NB4 (cell line): ENCODE data around the gene ARPC5L.

Experiments
- DNase-seq: peaks from one replicate; pipeline ENCODE4 v3.0.0; 2010; ENCODE audit warnings: low read depth
- H3K4me3 ChIP-seq: one replicate; pipeline ENCODE4 v1.5.1; 2011; ENCODE audit warnings: mild to moderate bottlenecking, low read depth, low read length, moderate library complexity
- MYC ChIP-seq: IDR thresholded peaks from 2 replicates; pipeline ENCODE4 v1.6.1; 2011; ENCODE audit warnings: low read depth, low read length
- POLR2A ChIP-seq: IDR thresholded peaks from 2 replicates; pipeline ENCODE4 v1.6.1; 2011; ENCODE audit warnings: mild to moderate bottlenecking; ENCODE audit not compliant: insufficient read length; ENCODE audit errors: extremely low read depth
- TF ChIP-seq, protein P1 (sequence below): IDR thresholded peaks from one replicate; pipeline ENCODE4 v1.5.1; 2012; ENCODE audit warnings: low read depth, low read length
- TF ChIP-seq, protein P2 (sequence below): IDR thresholded peaks from 2 replicates; pipeline ENCODE4 v1.6.1; 2011; ENCODE audit warnings: low read depth, low read length

Gene ARPC5L

DNA sequence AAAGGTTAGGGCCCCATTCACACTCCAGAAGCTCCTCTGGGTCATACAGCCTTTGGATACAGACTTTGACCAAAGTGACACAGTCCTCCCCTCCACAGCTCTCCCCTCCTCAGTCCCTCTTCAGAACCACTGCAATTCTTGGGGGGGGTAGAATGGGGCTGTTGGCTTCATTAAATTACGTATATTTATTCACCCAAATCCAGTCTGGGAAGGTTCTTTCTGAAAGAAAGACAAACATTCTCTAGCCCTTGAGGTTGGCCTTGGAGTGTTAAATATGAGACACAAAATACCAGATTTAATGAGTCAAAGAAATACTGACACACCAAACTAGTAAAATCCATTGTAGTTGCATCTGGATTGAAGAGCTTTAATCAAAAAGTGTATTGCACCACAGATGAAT lies 16.1 kb downstream of the ARPC5L start:
- TF ChIP-seq, protein P1, sequence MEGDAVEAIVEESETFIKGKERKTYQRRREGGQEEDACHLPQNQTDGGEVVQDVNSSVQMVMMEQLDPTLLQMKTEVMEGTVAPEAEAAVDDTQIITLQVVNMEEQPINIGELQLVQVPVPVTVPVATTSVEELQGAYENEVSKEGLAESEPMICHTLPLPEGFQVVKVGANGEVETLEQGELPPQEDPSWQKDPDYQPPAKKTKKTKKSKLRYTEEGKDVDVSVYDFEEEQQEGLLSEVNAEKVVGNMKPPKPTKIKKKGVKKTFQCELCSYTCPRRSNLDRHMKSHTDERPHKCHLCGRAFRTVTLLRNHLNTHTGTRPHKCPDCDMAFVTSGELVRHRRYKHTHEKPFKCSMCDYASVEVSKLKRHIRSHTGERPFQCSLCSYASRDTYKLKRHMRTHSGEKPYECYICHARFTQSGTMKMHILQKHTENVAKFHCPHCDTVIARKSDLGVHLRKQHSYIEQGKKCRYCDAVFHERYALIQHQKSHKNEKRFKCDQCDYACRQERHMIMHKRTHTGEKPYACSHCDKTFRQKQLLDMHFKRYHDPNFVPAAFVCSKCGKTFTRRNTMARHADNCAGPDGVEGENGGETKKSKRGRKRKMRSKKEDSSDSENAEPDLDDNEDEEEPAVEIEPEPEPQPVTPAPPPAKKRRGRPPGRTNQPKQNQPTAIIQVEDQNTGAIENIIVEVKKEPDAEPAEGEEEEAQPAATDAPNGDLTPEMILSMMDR, result no peak
- no peak for TF ChIP-seq MYC
- TF ChIP-seq, protein P2, sequence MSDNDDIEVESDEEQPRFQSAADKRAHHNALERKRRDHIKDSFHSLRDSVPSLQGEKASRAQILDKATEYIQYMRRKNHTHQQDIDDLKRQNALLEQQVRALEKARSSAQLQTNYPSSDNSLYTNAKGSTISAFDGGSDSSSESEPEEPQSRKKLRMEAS, result no peak
- TF ChIP-seq POLR2A, result no peak
- H3K4me3 ChIP-seq, result no peak overlapping the region
- no peak for DNase-seq

- DNase-seq, result no peak
- TF ChIP-seq, protein P1, result no peak
- TF ChIP-seq, protein P2, result no peak
- no peak for TF ChIP-seq POLR2A
- no peak for TF ChIP-seq MYC
- H3K4me3 ChIP-seq, result no peak overlapping the region
These were observed 16.6 kb downstream of the ARPC5L start for GRCh38 chr9:124878518-124878917.

GRCh38 chr9:124879226-124879625 lies 17.3 kb downstream of the ARPC5L start:
- DNase-seq, result no peak
- TF ChIP-seq, protein P2, result no peak
- TF ChIP-seq POLR2A, result no peak
- TF ChIP-seq, protein P1, result no peak
- H3K4me3 ChIP-seq, result no peak overlapping the region

DNA sequence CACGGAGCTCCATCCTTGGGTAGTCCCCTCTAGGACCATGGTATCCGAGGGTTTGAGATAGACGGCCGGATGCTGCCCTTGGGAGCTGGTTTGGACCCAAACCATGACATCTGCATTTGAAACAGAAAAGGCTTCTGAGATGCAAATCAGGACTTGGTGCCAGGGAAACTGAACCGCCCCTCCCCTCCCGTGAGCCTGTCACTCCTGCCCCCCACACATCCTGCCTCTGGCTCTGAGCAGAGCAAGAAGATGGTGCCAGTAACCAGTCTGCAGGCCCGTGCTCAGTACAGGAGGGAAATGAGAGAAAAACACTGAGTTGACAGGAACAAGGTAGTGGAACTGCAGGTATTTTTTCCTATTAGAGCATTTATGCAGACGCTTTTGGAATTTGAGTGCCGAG lies 18.6 kb downstream of the ARPC5L start:
- TF ChIP-seq MYC (no peak), POLR2A (no peak)
- TF ChIP-seq, protein P2, result no peak
- TF ChIP-seq, protein P1, result no peak
- no peak overlapping the region for H3K4me3 ChIP-seq
- DNase-seq, result no peak

- no peak for DNase-seq
- TF ChIP-seq MYC (no peak), POLR2A (no peak)
- TF ChIP-seq, protein P1, result no peak
- TF ChIP-seq, protein P2, result no peak
- H3K4me3 ChIP-seq, result no peak overlapping the region
These were observed 19.3 kb downstream of the ARPC5L start for GRCh38 chr9:124881138-124881743.
